HEK293 (cell line): Measurements from ENCODE around the gene FAAP100.
A peak's percentile ranks its signal among the peaks of the same experiment; 100 is the strongest.

Experiments used
- CTCF ChIA-PET: fragments of 350-600 bp; formaldehyde crosslinking; extraction: SDS; loops from one replicate; lab custom pipeline; 2021; ENCODE audit warnings: antibody characterized with exemption; lab: Yijun Ruan, JAX
- POLR2A ChIA-PET: fragments of 300-600 bp; formaldehyde crosslinking; extraction: SDS; loops from one replicate; lab custom pipeline; 2020; ENCODE audit warnings: antibody characterized with exemption, inconsistent platforms; lab: Yijun Ruan, JAX
- H3K27ac ChIP-seq: fragments of 200-500 bp; sonication (Bioruptor generic); 2 replicates; pipeline ENCODE4 v1.5.1; 2014; ENCODE audit warnings: low read depth, low read length, control low read depth, inconsistent platforms; ENCODE audit errors: extremely low read depth
- H3K36me3 ChIP-seq, 2 experiments: fragments of 200-500 bp in 1 of 2; sonication (Bioruptor generic) in 1 of 2; 1 replicate in 1 of 2; 2 replicates in 1 of 2; pipeline ENCODE4 v1.5.1; 2014 to 2017; ENCODE audit warnings: inconsistent platforms in 2 of 2, low read length in 2 of 2; ENCODE audit not compliant: control insufficient read depth in 2 of 2, insufficient read depth in 1 of 2
- H3K4me1 ChIP-seq: fragments of 200-500 bp; sonication (Bioruptor generic); 2 replicates; pipeline ENCODE4 v1.5.1; 2014; ENCODE audit warnings: mild to moderate bottlenecking, low read length, inconsistent platforms; ENCODE audit not compliant: control insufficient read depth, insufficient read depth
- H3K4me3 ChIP-seq: 2 replicates; pipeline ENCODE4 v1.5.1; 2011; ENCODE audit warnings: low read depth, mild to moderate bottlenecking, control low read depth, low read length, moderate library complexity
- H3K9me3 ChIP-seq: fragments of 200-500 bp; sonication (Bioruptor generic); 2 replicates; pipeline ENCODE4 v1.5.1; 2014; ENCODE audit warnings: low read depth, low read length, inconsistent platforms; ENCODE audit not compliant: control insufficient read depth, insufficient read depth
- KLF1 ChIP-seq: fragments of 450-650 bp; formaldehyde crosslinking; IDR thresholded peaks from 2 replicates; pipeline ENCODE4 v1.5.1; 2016; ENCODE audit warnings: missing biosample characterization, missing genetic modification characterization
- KLF8 ChIP-seq: fragments of 450-650 bp; formaldehyde crosslinking; IDR thresholded peaks from 2 replicates; pipeline ENCODE4 v1.5.1; 2016; ENCODE audit warnings: missing biosample characterization, missing genetic modification characterization
- MEIS1 ChIP-seq: sonication (generic); formaldehyde crosslinking; IDR thresholded peaks from 2 replicates; pipeline ENCODE4 v1.8.1; 2022; ENCODE audit warnings: missing genetic modification reagents, mild to moderate bottlenecking, borderline replicate concordance
- SCRT2 ChIP-seq: fragments of 450-650 bp; formaldehyde crosslinking; IDR thresholded peaks from 2 replicates; pipeline ENCODE4 v1.5.1; 2016; ENCODE audit warnings: missing biosample characterization, missing genetic modification characterization
- ZNF366 ChIP-seq: fragments of 450-650 bp; formaldehyde crosslinking; conservative IDR thresholded peaks from 2 replicates; pipeline ENCODE4 v1.5.1; 2016; ENCODE audit warnings: missing biosample characterization, missing genetic modification characterization
- ZNF529 ChIP-seq: fragments of 450-650 bp; formaldehyde crosslinking; IDR thresholded peaks from 2 replicates; pipeline ENCODE4 v1.5.1; 2017; ENCODE audit warnings: missing genetic modification characterization, missing biosample characterization; ENCODE audit not compliant: insufficient replicate concordance
- ZNF555 ChIP-seq: fragments of 450-650 bp; formaldehyde crosslinking; conservative IDR thresholded peaks from 2 replicates; pipeline ENCODE4 v1.5.1; 2017; ENCODE audit warnings: missing biosample characterization, mild to moderate bottlenecking, missing genetic modification characterization, inconsistent platforms
- ZNF600 ChIP-seq: fragments of 450-650 bp; formaldehyde crosslinking; IDR thresholded peaks from 2 replicates; pipeline ENCODE4 v1.5.1; 2016; ENCODE audit warnings: missing biosample characterization, missing genetic modification characterization
- ZNF747 ChIP-seq: fragments of 450-650 bp; formaldehyde crosslinking; IDR thresholded peaks from 2 replicates; pipeline ENCODE4 v1.5.1; 2016; ENCODE audit warnings: missing biosample characterization, missing genetic modification characterization
- ZNF76 ChIP-seq: fragments of 450-650 bp; formaldehyde crosslinking; IDR thresholded peaks from 2 replicates; pipeline ENCODE4; 2016; ENCODE audit warnings: low read depth, missing biosample characterization, missing genetic modification characterization, borderline replicate concordance
- ZNF791 ChIP-seq: fragments of 450-650 bp; formaldehyde crosslinking; IDR thresholded peaks from 2 replicates; pipeline ENCODE4 v1.5.1; 2016; ENCODE audit warnings: missing biosample characterization, missing genetic modification characterization
- ZNF837 ChIP-seq: fragments of 450-650 bp; formaldehyde crosslinking; IDR thresholded peaks from 2 replicates; pipeline ENCODE4 v1.5.1; 2016; ENCODE audit warnings: missing biosample characterization, missing genetic modification characterization
- ZSCAN30 ChIP-seq: fragments of 450-650 bp; IDR thresholded peaks from 2 replicates; pipeline ENCODE4 v1.5.1; 2018; ENCODE audit warnings: missing biosample characterization, mild to moderate bottlenecking, missing genetic modification characterization, moderate library complexity
- TF ChIP-seq, protein P1 (sequence below): fragments of 450-650 bp; formaldehyde crosslinking; IDR thresholded peaks from 2 replicates; pipeline ENCODE4 v1.5.1; 2016; ENCODE audit warnings: missing biosample characterization, missing genetic modification characterization
- TF ChIP-seq, protein P2 (sequence below): IDR thresholded peaks from 2 replicates; pipeline ENCODE4 v1.6.1; 2011; ENCODE audit warnings: mild to moderate bottlenecking, low read depth, low read length, borderline replicate concordance
- TF ChIP-seq, protein P3 (sequence below): fragments of 450-650 bp; formaldehyde crosslinking; IDR thresholded peaks from 2 replicates; pipeline ENCODE4 v1.5.1; 2016; ENCODE audit warnings: missing biosample characterization, missing genetic modification characterization, low read depth
- TF ChIP-seq, protein P4 (sequence below): fragments of 450-650 bp; formaldehyde crosslinking; IDR thresholded peaks from 2 replicates; pipeline ENCODE4 v1.5.1; 2016; ENCODE audit warnings: missing biosample characterization, missing genetic modification characterization
- TF ChIP-seq, protein P5 (sequence below): fragments of 450-650 bp; formaldehyde crosslinking; optimal IDR thresholded peaks from 2 replicates; pipeline ENCODE3; 2016; ENCODE audit warnings: missing biosample characterization, mild to moderate bottlenecking, missing genetic modification characterization

Gene FAAP100

DNA sequence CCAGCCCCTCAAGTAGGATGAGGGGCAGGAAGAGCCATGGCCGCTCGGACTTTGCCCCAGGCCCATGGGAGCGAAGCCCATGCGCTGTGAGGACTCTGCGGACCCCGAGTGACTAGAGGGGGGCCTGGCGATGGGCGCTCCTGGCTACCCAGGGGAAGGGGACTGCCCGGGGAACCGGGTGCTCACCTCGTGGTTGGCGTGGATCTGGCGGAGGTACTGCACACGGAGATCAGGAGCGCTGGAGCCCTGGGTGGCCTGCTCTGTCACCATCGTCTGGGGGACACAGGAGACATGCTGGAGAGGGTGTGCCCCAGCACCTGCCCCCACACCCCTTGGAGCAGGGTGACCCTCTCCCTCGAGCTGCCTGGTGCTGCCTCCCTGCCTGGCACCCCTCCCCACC, 11.0 kb downstream of the FAAP100 start:
- ChIA-PET POLR2A (no interaction called here), CTCF (interaction anchor here (1.4 kb wide), 1 partner anchor 60 kb away, joined by 3 read pairs; no protein-coding TSS in a partner anchor)
- H3K36me3 ChIP-seq: peaks cover 0 to 71% of the 10 kb centered on the region in 2 experiments; a peak in 2 of 3 replicates
- TF ChIP-seq ZNF529 (tag by site-specific recombination) (no peak), ZNF837 (tag by site-specific recombination) (no peak), KLF8 (tag by site-specific recombination) (no peak), MEIS1 (CRISPR knock-in tag) (no peak), ZNF791 (tag by site-specific recombination) (no peak), ZNF555 (tag by site-specific recombination) (no peak), ZNF747 (no peak), ZNF600 (no peak), KLF1 (tag by site-specific recombination) (no peak), ZNF366 (no peak), ZNF76 (tag by site-specific recombination) (no peak)
- TF ChIP-seq, protein P1, sequence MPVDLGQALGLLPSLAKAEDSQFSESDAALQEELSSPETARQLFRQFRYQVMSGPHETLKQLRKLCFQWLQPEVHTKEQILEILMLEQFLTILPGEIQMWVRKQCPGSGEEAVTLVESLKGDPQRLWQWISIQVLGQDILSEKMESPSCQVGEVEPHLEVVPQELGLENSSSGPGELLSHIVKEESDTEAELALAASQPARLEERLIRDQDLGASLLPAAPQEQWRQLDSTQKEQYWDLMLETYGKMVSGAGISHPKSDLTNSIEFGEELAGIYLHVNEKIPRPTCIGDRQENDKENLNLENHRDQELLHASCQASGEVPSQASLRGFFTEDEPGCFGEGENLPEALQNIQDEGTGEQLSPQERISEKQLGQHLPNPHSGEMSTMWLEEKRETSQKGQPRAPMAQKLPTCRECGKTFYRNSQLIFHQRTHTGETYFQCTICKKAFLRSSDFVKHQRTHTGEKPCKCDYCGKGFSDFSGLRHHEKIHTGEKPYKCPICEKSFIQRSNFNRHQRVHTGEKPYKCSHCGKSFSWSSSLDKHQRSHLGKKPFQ (tag by site-specific recombination): no peak
- TF ChIP-seq, protein P2, sequence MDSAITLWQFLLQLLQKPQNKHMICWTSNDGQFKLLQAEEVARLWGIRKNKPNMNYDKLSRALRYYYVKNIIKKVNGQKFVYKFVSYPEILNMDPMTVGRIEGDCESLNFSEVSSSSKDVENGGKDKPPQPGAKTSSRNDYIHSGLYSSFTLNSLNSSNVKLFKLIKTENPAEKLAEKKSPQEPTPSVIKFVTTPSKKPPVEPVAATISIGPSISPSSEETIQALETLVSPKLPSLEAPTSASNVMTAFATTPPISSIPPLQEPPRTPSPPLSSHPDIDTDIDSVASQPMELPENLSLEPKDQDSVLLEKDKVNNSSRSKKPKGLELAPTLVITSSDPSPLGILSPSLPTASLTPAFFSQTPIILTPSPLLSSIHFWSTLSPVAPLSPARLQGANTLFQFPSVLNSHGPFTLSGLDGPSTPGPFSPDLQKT: no peak
- TF ChIP-seq, protein P3, sequence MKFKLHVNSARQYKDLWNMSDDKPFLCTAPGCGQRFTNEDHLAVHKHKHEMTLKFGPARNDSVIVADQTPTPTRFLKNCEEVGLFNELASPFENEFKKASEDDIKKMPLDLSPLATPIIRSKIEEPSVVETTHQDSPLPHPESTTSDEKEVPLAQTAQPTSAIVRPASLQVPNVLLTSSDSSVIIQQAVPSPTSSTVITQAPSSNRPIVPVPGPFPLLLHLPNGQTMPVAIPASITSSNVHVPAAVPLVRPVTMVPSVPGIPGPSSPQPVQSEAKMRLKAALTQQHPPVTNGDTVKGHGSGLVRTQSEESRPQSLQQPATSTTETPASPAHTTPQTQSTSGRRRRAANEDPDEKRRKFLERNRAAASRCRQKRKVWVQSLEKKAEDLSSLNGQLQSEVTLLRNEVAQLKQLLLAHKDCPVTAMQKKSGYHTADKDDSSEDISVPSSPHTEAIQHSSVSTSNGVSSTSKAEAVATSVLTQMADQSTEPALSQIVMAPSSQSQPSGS (tag by site-specific recombination): no peak
- TF ChIP-seq, protein P4, sequence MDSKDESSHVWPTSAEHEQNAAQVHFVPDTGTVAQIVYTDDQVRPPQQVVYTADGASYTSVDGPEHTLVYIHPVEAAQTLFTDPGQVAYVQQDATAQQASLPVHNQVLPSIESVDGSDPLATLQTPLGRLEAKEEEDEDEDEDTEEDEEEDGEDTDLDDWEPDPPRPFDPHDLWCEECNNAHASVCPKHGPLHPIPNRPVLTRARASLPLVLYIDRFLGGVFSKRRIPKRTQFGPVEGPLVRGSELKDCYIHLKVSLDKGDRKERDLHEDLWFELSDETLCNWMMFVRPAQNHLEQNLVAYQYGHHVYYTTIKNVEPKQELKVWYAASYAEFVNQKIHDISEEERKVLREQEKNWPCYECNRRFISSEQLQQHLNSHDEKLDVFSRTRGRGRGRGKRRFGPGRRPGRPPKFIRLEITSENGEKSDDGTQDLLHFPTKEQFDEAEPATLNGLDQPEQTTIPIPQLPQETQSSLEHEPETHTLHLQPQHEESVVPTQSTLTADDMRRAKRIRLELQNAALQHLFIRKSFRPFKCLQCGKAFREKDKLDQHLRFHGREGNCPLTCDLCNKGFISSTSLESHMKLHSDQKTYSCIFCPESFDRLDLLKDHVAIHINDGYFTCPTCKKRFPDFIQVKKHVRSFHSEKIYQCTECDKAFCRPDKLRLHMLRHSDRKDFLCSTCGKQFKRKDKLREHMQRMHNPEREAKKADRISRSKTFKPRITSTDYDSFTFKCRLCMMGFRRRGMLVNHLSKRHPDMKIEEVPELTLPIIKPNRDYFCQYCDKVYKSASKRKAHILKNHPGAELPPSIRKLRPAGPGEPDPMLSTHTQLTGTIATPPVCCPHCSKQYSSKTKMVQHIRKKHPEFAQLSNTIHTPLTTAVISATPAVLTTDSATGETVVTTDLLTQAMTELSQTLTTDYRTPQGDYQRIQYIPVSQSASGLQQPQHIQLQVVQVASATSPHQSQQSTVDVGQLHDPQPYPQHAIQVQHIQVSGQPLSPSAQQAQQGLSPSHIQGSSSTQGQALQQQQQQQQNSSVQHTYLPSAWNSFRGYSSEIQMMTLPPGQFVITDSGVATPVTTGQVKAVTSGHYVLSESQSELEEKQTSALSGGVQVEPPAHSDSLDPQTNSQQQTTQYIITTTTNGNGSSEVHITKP: no peak
- TF ChIP-seq, protein P5, sequence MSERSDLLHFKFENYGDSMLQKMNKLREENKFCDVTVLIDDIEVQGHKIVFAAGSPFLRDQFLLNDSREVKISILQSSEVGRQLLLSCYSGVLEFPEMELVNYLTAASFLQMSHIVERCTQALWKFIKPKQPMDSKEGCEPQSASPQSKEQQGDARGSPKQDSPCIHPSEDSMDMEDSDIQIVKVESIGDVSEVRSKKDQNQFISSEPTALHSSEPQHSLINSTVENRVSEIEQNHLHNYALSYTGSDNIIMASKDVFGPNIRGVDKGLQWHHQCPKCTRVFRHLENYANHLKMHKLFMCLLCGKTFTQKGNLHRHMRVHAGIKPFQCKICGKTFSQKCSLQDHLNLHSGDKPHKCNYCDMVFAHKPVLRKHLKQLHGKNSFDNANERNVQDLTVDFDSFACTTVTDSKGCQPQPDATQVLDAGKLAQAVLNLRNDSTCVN (tag by site-specific recombination): no peak
- H3K27ac ChIP-seq: no peak overlapping the region
- H3K4me3 ChIP-seq: no peak overlapping the region
- no peaks in the 10 kb centered on the region for H3K9me3 ChIP-seq
- no peaks in the 10 kb centered on the region for H3K4me1 ChIP-seq

DNA sequence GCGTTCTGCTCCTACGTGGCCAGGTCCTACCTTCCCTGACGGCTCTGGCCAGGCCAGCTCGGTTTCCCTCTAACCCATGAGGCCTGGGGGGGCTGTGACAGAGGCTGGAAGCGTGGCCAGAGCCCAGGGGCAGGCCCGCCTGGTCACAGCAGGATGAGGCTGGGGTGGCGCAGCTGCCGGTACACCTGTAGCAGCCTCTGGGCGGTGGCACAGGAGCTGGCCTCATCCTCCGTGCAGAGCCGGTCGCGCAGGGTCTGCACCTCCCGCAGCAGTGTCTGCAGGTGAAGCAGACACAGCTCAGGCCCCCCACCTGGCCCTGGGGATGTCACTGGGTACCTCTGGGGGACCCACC, 11.5 kb downstream of the FAAP100 start:
- ChIA-PET CTCF (interaction anchor here (1.4 kb wide), 1 partner anchor 60 kb away, joined by 3 read pairs; no protein-coding TSS in a partner anchor), POLR2A (interaction anchor here (0.7 to 1.0 kb wide), 2 partner anchors 12 to 28 kb away, joined by 3 to 4 read pairs; partner anchors contain the start of genes ACTG1 and FAAP100)
- no peak overlapping the region for H3K27ac ChIP-seq
- H3K9me3 ChIP-seq: no peaks in the 10 kb centered on the region
- no peaks in the 10 kb centered on the region for H3K4me1 ChIP-seq
- H3K4me3 ChIP-seq: no peak overlapping the region
- TF ChIP-seq ZNF600: peak; percentile 73
- TF ChIP-seq SCRT2 (tag by site-specific recombination): 0 out of 2 replicates have a peak, but pooled peaks have one; percentile 9
- no peak for TF ChIP-seq ZSCAN30 (tag by site-specific recombination)
- H3K36me3 ChIP-seq: peaks cover 0 to 66% of the 10 kb centered on the region in 2 experiments; a peak in 2 of 3 replicates
